Choroid plexus epithelial cell (primary cell): Measurements from ENCODE around the gene HLA-DPA1.
"Not testable (repeated sequence)": the region's sequence is repeated elsewhere in the genome, so short reads cannot be mapped to it uniquely, and the experiment has no call there.

Experiments used
- DNase-seq: peaks from one replicate; pipeline ENCODE4 v3.0.0-alpha.2; 2010; ENCODE audit warnings: low read depth
- H3K4me3 ChIP-seq: 2 replicates; pipeline ENCODE4 v1.5.1; 2011; ENCODE audit warnings: low read depth, mild to moderate bottlenecking, control low read depth, low read length, moderate library complexity
- CTCF ChIP-seq: conservative IDR thresholded peaks from 2 replicates; pipeline ENCODE4 v1.5.1; 2011; ENCODE audit warnings: low read depth, mild to moderate bottlenecking, control low read depth, inconsistent platforms, low read length, moderate library complexity

HLA-DPA1 gene

GRCh38 chr6:33066917-33067521, 6.4 kb downstream of the HLA-DPA1 start:
- no peak for TF ChIP-seq CTCF
- DNase-seq = no peak
- no peak overlapping the region for H3K4me3 ChIP-seq

- no peak for DNase-seq
- H3K4me3 ChIP-seq = no peak overlapping the region
- no peak for TF ChIP-seq CTCF
Observed at GRCh38 chr6:33065312-33065711, 8.1 kb downstream of the HLA-DPA1 start.

GRCh38 chr6:33064723-33065122, 8.7 kb downstream of the HLA-DPA1 start:
- peak; percentile 8 for DNase-seq
- no peak for TF ChIP-seq CTCF

GRCh38 chr6:33063435-33063834, 10.0 kb downstream of the HLA-DPA1 start:
- H3K4me3 ChIP-seq, DNase-seq: not testable (repeated sequence)

More at GRCh38 chr6:33064723-33065122, 8.7 kb downstream of the HLA-DPA1 start:
- no peak overlapping the region for H3K4me3 ChIP-seq

GRCh38 chr6:33061987-33062386, 11.5 kb downstream of the HLA-DPA1 start:
- DNase-seq = peak; percentile 9
- H3K4me3 ChIP-seq = no peak overlapping the region
- no peak for TF ChIP-seq CTCF

GRCh38 chr6:33057222-33058150, 16.0 kb downstream of the HLA-DPA1 start:
- no peak for TF ChIP-seq CTCF
- no peak overlapping the region for H3K4me3 ChIP-seq
- no peak for DNase-seq

- peak; percentile 34 for DNase-seq
- TF ChIP-seq CTCF = no peak
- no peak overlapping the region for H3K4me3 ChIP-seq
Observed at GRCh38 chr6:33053230-33053629, 20.2 kb downstream of the HLA-DPA1 start.
